Lung (tissue), 12 donors: ENCODE measurements around the gene HERC6. TPM values are rescaled to one million over a fixed set of nuclear protein-coding genes. Genes with fewer than 3 reads are reported as not detected.

Experiments used
- ATAC-seq: fragments of 200-7000 bp; cut with Tn5 transposase; one replicate; pipeline ENCODE4 v1.9.1; 2020; ENCODE audit warnings: moderate number of reproducible peaks; ENCODE audit not compliant: insufficient read depth, low FRiP score
- DNase-seq, 3 donors: peaks; one replicate each; pipeline ENCODE4 v3.0.0-alpha.2; 2013 to 2017
- H3K27ac ChIP-seq, 2 donors: one replicate each; pipeline ENCODE4 v1.5.1; 2013; ENCODE audit warnings: mild to moderate bottlenecking in 2 of 2, moderate library complexity in 2 of 2, control low read depth in 1 of 2, inconsistent platforms in 1 of 2, low read depth in 1 of 2, low read length in 1 of 2
- H3K27me3 ChIP-seq, 3 donors: one replicate each; pipeline ENCODE4 v1.5.1; 2013; ENCODE audit warnings: low read length in 2 of 3; ENCODE audit not compliant: control insufficient read depth in 3 of 3, insufficient read depth in 3 of 3
- H3K36me3 ChIP-seq, 4 donors: one replicate each; pipeline ENCODE4 v1.5.1; 2013; ENCODE audit warnings: low read length in 4 of 4, mild to moderate bottlenecking in 1 of 4, moderate library complexity in 1 of 4; ENCODE audit not compliant: control insufficient read depth in 4 of 4, insufficient read depth in 4 of 4
- H3K4me1 ChIP-seq, 5 donors: one replicate each; pipeline ENCODE4 v1.5.1; 2013; ENCODE audit warnings: low read length in 5 of 5, mild to moderate bottlenecking in 2 of 5, moderate library complexity in 1 of 5; ENCODE audit not compliant: control insufficient read depth in 5 of 5, insufficient read depth in 5 of 5
- H3K4me3 ChIP-seq: one replicate; pipeline ENCODE4 v1.5.1; 2013; ENCODE audit warnings: mild to moderate bottlenecking, control low read depth, moderate library complexity
- H3K9ac ChIP-seq, 2 donors: one replicate each; pipeline ENCODE4 v1.5.1; 2013; ENCODE audit warnings: low read length in 2 of 2, control low read depth in 1 of 2; ENCODE audit not compliant: insufficient read depth in 1 of 2
- H3K9me3 ChIP-seq, 4 donors: one replicate each; pipeline ENCODE4 v1.5.1; 2013; ENCODE audit warnings: low read length in 3 of 4, mild to moderate bottlenecking in 1 of 4, moderate library complexity in 1 of 4; ENCODE audit not compliant: control insufficient read depth in 4 of 4, insufficient read depth in 3 of 4
- WGBS, 2 donors: extraction: QIAGEN DNeasy Blood & Tissue Kit; methylation state at CpG; one replicate each; pipeline ENCODE4 v1.1.7; 2013; 5-methylcytosine and 5-hydroxymethylcytosine counted together
- polyA plus RNA-seq, 2 donors: library from polyadenylated mRNA; stranded (reverse); fragments of 200-250 nt; gene quantifications; one replicate each; pipeline ENCODE4 v1.2.1, GENCODE V29; 2013
- total RNA-seq, 2 donors: library from RNA; depleted of rRNA in 1 of 2; stranded (reverse); fragments of >200 nt in 1 of 2; gene quantifications; one replicate each; pipeline ENCODE4 v1.2.1, GENCODE V29; 2014 to 2021
- TF ChIP-seq, protein P1 (sequence below): IDR thresholded peaks from 2 replicates; pipeline ENCODE4 v1.5.1; 2012; ENCODE audit warnings: mild to moderate bottlenecking; ENCODE audit errors: control extremely low read depth, extremely low read depth
- donor health status: control.
- donor health status: control.
- donor health status: Bipolar disorder and iron deficiency.
- donor health status: healthy.
- donor health status: DM: yes; HTN: yes; CAD: no.

HERC6 gene
- total and polyA plus RNA-seq, 4 donors: 3.4 to 21.7 (median 10.0) TPM

DNA sequence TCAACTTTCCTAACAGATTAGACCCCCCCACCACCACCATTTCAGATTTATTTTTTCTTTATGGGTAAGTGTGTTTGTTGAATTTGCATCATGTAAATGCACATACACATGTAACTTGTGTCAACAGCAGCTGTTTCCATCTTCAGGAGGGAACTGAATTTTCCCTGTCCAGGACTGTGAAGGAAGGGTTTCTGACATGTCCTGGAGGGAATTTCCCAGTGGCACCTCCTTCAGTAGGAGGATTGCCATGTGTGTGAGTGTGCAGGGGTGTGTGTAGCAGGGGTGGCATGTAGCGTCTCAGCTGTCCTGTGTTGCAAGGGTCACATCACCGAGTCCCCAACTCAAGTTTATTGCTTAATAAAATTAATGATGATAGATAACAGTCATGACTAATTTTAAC, 19.7 kb downstream of the HERC6 start:
- ATAC-seq (no peak), DNase-seq (no peak)
- TF ChIP-seq, protein P1, sequence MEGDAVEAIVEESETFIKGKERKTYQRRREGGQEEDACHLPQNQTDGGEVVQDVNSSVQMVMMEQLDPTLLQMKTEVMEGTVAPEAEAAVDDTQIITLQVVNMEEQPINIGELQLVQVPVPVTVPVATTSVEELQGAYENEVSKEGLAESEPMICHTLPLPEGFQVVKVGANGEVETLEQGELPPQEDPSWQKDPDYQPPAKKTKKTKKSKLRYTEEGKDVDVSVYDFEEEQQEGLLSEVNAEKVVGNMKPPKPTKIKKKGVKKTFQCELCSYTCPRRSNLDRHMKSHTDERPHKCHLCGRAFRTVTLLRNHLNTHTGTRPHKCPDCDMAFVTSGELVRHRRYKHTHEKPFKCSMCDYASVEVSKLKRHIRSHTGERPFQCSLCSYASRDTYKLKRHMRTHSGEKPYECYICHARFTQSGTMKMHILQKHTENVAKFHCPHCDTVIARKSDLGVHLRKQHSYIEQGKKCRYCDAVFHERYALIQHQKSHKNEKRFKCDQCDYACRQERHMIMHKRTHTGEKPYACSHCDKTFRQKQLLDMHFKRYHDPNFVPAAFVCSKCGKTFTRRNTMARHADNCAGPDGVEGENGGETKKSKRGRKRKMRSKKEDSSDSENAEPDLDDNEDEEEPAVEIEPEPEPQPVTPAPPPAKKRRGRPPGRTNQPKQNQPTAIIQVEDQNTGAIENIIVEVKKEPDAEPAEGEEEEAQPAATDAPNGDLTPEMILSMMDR: no peak
- Histone ChIP-seq H3K27me3 (no peaks in the 10 kb centered on the region), H3K9me3 (no peaks in the 10 kb centered on the region), H3K4me1 (no peaks in the 10 kb centered on the region), H3K27ac (no peak overlapping the region), H3K9ac (no peak overlapping the region), H3K36me3 (peaks cover 8 to 26% (median 11%) of the 10 kb centered on the region in 4 donors), H3K4me3 (no peak overlapping the region)
- 65 to 71% methylated on average over 2 of the region's 2 CpGs for WGBS, 2 donors

DNA sequence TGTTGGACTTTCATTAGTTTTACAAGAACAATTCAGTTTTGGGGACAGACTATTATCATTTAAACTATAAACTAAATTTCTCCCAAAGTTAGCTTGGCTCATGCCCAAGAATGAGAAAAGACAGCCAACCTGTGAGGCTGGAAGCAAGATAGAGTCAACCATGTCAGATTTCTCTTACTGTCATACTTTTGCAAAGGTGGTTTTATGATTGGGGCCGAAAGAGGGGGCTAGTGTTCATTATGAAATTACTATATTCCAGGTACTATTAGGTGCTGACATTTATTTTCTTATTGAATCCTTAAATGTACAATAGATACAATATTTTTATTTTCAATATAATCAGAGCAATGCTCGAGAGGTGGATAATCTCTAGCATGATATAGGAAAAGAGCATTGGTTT, 30.6 kb downstream of the HERC6 start:
- Histone ChIP-seq H3K9me3 (no peaks in the 10 kb centered on the region), H3K27ac (no peak overlapping the region), H3K27me3 (no peaks in the 10 kb centered on the region), H3K9ac (no peak overlapping the region), H3K36me3 (peaks cover 0 to 18% (median 8%) of the 10 kb centered on the region in 4 donors), H3K4me3 (no peak overlapping the region), H3K4me1 (no peaks in the 10 kb centered on the region)
- ATAC-seq (no peak), DNase-seq (no peak)
- WGBS, 2 donors: 91 to 97% methylated on average over 2 of the region's 2 CpGs
- TF ChIP-seq, protein P1: no peak

DNA sequence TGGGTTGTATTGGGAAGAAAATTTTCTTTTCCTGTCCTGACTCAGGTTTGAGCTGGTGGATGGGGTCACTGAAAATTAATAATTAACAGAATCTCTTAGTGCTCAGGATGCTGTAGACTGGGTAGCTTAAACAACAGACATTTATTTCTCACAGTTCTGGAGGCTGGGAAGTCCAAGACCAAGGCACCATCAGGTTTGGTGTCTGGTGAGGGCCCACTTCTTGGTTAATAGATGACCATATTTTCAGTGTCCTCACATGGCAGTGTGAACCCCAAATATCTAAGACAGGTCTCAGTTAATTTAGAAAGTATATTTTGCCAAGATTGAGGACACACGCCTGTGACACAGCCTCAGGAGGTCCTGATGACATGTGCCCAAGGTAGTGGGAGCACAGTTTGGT, 31.1 kb downstream of the HERC6 start:
- no peaks in the 10 kb centered on the region for H3K9me3 ChIP-seq
- no peak overlapping the region for H3K27ac ChIP-seq
- no peaks in the 10 kb centered on the region for H3K4me1 ChIP-seq
- DNase-seq (no peak), ATAC-seq (no peak)
- H3K27me3 ChIP-seq: no peaks in the 10 kb centered on the region
- peaks cover 0 to 20% (median 8%) of the 10 kb centered on the region in 4 donors for H3K36me3 ChIP-seq
- no peak overlapping the region for H3K4me3 ChIP-seq
- H3K9ac ChIP-seq: no peak overlapping the region
- 96 to 98% methylated on average over 1 of the region's 1 CpG for WGBS, 2 donors
- TF ChIP-seq, protein P1: no peak

DNA sequence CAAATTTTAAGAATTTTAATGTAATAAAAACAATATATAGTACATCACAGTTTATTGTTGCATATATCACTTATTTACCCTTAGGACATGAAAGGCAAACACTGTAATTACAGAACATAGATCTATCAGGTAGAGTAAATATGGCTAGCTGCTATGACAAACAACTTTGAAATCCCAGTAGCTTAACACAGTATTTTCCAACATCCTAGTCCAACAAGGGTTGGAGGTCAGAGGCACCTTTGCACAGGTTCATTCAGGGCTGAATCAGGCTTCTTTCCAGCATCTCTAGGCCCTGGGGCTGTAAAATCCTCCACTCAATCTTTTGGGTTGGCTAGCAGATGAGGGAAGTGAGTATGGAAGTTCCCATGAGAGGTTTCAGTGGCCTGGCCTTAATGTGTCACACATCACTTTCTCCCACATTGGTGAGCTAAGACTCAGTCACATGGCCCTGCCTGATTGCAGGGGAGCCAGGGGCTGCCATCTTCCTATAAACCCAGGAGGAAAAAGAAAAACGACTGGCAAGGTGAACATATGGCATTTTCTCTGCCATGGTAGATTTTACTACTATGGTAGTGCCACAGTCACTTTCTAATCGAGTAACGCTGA, 32.9 kb downstream of the HERC6 start:
- Histone ChIP-seq H3K27ac (no peak overlapping the region), H3K4me1 (no peaks in the 10 kb centered on the region), H3K36me3 (peaks cover 0 to 20% (median 9%) of the 10 kb centered on the region in 4 donors), H3K9me3 (no peaks in the 10 kb centered on the region), H3K9ac (no peak overlapping the region), H3K4me3 (no peak overlapping the region), H3K27me3 (no peaks in the 10 kb centered on the region)
- DNase-seq (no peak), ATAC-seq (no peak)
- WGBS, 2 donors: 92 to 96% methylated on average over 3 of the region's 3 CpGs
- TF ChIP-seq, protein P1: no peak
